Adrenal gland (tissue), 12 donors: ENCODE measurements around the gene WDR47. TPM values are rescaled to one million over a fixed set of nuclear protein-coding genes. Genes with fewer than 3 reads are reported as not detected.
A peak's percentile ranks its signal among the peaks of the same experiment; 100 is the strongest.

Experiments
- DNase-seq, 7 donors: peaks; one replicate each; pipeline ENCODE4 v3.0.0-alpha.2; 2019 to 2020
- H3K27ac ChIP-seq, 5 donors: fragments of 200-600 bp; sonication (generic) in 4 of 5; 1 replicate in 3 of 5; 2 replicates in 2 of 5; pipeline versions ENCODE4 v1.5.1 to v1.8.0; 2016 to 2020; ENCODE audit warnings: mild to moderate bottlenecking in 1 of 5
- H3K27me3 ChIP-seq: fragments of 200-600 bp; 2 replicates; pipeline ENCODE4 v1.8.0; 2021
- H3K36me3 ChIP-seq, 2 donors: fragments of 200-600 bp; replicated peaks in 1 of 2; 1 replicate in 1 of 2; 2 replicates in 1 of 2; pipeline versions ENCODE4 v1.5.1 to v1.8.0; 2018 to 2022
- H3K4me1 ChIP-seq, 2 donors: fragments of 200-600 bp; replicated peaks in 1 of 2; 1 replicate in 1 of 2; 2 replicates in 1 of 2; pipeline versions ENCODE4 v1.5.1 to v1.8.0; 2018 to 2021
- H3K4me3 ChIP-seq, 4 donors: fragments of 200-600 bp; sonication (generic) in 3 of 4; one replicate each; pipeline ENCODE4 v1.5.1; 2016 to 2018
- H3K9me3 ChIP-seq, 3 donors: fragments of 200-600 bp; sonication (generic) in 1 of 3; replicated peaks in 1 of 3; 1 replicate in 2 of 3; 2 replicates in 1 of 3; pipeline versions ENCODE4 v1.5.1 to v1.8.0; 2016 to 2021
- POLR2A ChIP-seq, 2 donors: fragments of 450-650 bp; IDR thresholded peaks; one replicate each; pipeline ENCODE4 v1.6.1; 2017; ENCODE audit warnings: antibody characterized with exemption in 2 of 2, mild to moderate bottlenecking in 2 of 2, moderate library complexity in 1 of 2
- WGBS, 4 donors: extraction: QIAGEN DNeasy Blood & Tissue Kit in 2 of 4; methylation state at CpG; one replicate each; pipeline versions ENCODE4 v1.1.5 to v1.1.7; 2013 to 2017; 5-methylcytosine and 5-hydroxymethylcytosine counted together
- intact Hi-C, 2 donors: fragments of 100-400 bp; cut with DNase I; formaldehyde crosslinking; loops; one replicate each; pipeline versions ENCODE4 v1.14.1 to v1.15.0; 2022 to 2023
- polyA plus RNA-seq, 3 donors: library from polyadenylated mRNA; stranded (reverse); fragments of 200-250 nt in 2 of 3; fragments of 350-450 nt in 1 of 3; fragmentation: Illumina TruSeq in 1 of 3; extraction: RNeasy Lipid Tissue Mini Kit (QIAGEN cat#74804) in 1 of 3; gene quantifications; one replicate each; pipeline ENCODE4 v1.2.3, GENCODE V29; 2013 to 2014
- total RNA-seq, 9 donors: library from RNA; depleted of rRNA in 4 of 9; stranded (reverse); fragments of >200 nt in 4 of 9; fragments of 120-200 nt in 1 of 9; fragmentation: NEBNext Ultra II Directional in 1 of 9; extraction: Animal tissue kit (Norgen Biotek cat#: 25700) in 1 of 9; gene quantifications; one replicate each; pipeline versions ENCODE4 v1.1.0 to v1.2.4, GENCODE V29; 2013 to 2023
- TF ChIP-seq, protein P1 (sequence below), 6 experiments: fragments of 450-650 bp in 4 of 6; fragments of 200-600 bp in 2 of 6; sonication (generic) in 1 of 6; IDR thresholded peaks; 1 replicate in 5 of 6; 2 replicates in 1 of 6; pipeline versions ENCODE4 v1.5.1 to v1.8.0; 2016 to 2021; ENCODE audit warnings: antibody characterized with exemption in 6 of 6, mild to moderate bottlenecking in 2 of 6, moderate library complexity in 1 of 6
- donor health status: healthy with polysubstance abuse.
- donor health status: Bipolar disorder and iron deficiency.
- donor health status: DM: yes; HTN: yes; CAD: no.
- donor health status: DM: no; HTN: no; CAD: no.
- donor health status: DM: no; HTN: no; CAD: no.
- donor health status: DM: yes; HTN: yes; CAD: no.

Gene WDR47
- total and polyA plus RNA-seq, 12 donors: 2.4 to 16.0 (median 10.9) TPM

DNA sequence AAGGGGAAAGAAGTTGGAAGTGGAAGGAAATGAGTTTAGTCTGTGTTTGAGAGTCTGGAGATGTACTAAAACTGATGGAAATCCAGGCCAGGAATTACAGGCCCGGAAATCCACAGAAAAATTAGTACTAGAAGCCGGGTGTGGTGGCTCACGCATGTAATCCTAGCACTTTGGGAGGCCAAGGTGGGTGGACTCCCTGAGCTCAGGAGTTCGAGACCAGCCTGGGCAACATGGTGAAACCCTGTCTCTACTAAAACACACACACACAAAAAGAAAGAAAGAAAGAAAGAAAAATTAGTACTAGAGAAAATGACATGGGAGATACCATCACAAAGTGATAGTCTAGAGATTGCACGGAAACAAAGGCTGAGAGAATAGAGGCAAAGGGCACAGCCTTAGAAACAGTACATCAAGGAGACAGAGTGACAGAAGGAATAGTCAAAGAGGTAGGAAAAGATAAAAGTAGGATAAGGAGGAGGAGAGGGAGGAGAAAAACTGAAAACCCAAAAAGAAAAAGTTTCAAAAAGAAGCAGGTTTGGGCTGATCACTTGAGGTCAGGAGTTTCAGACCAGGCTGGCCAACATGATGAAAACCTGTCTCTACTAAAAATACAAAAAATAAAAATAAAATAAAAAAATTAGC is 38.7 kb upstream of the WDR47 start:
- TF ChIP-seq, protein P1, sequence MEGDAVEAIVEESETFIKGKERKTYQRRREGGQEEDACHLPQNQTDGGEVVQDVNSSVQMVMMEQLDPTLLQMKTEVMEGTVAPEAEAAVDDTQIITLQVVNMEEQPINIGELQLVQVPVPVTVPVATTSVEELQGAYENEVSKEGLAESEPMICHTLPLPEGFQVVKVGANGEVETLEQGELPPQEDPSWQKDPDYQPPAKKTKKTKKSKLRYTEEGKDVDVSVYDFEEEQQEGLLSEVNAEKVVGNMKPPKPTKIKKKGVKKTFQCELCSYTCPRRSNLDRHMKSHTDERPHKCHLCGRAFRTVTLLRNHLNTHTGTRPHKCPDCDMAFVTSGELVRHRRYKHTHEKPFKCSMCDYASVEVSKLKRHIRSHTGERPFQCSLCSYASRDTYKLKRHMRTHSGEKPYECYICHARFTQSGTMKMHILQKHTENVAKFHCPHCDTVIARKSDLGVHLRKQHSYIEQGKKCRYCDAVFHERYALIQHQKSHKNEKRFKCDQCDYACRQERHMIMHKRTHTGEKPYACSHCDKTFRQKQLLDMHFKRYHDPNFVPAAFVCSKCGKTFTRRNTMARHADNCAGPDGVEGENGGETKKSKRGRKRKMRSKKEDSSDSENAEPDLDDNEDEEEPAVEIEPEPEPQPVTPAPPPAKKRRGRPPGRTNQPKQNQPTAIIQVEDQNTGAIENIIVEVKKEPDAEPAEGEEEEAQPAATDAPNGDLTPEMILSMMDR (IDR thresholded peaks at IDR 0.05): no peak
- TF ChIP-seq POLR2A (IDR thresholded peaks at IDR 0.05): no peak
- Histone ChIP-seq H3K4me1 (peaks cover 0 to 5% of the 10 kb centered on the region in 2 donors), H3K4me3 (no peak overlapping the region), H3K27me3 (no peaks in the 10 kb centered on the region), H3K27ac (peak overlapping the region in 2 of 5 donors; percentile 55 to 56), H3K36me3 (no peaks in the 10 kb centered on the region), H3K9me3 (no peaks in the 10 kb centered on the region)
- DNase-seq: no peak
- intact Hi-C loops: no loop called here
- WGBS, 4 donors: 75 to 79% (median 77%) methylated on average over 5 of the region's 5 CpGs

DNA sequence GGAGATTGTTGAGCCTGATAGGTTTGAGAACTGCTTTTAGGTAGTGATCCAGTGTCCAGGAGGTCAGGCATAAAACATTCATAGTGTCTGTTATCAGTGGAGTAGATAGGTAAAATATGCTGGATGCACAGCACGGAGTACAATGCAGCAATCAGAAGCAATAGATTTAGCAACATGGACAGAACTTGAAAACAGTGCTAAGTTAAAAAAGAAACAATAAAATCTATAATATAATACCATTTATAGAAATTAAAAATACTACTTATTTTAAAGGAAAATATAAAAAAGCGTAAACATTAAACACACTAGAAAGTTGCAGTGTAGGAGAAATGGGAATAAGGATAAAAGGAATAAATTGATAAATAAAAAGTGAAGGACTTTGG is 37.3 kb upstream of the WDR47 start:
- intact Hi-C loops: no loop called here
- Histone ChIP-seq H3K4me1 (peaks cover 10 to 11% of the 10 kb centered on the region in 2 donors), H3K27ac (no peak overlapping the region), H3K36me3 (no peaks in the 10 kb centered on the region), H3K27me3 (no peaks in the 10 kb centered on the region), H3K9me3 (no peaks in the 10 kb centered on the region), H3K4me3 (no peak overlapping the region)
- TF ChIP-seq, protein P1 (IDR thresholded peaks at IDR 0.05): no peak
- TF ChIP-seq POLR2A (IDR thresholded peaks at IDR 0.05): no peak
- DNase-seq: no peak
- 84 to 94% (median 93%) methylated on average over 2 of the region's 2 CpGs for WGBS, 4 donors

DNA sequence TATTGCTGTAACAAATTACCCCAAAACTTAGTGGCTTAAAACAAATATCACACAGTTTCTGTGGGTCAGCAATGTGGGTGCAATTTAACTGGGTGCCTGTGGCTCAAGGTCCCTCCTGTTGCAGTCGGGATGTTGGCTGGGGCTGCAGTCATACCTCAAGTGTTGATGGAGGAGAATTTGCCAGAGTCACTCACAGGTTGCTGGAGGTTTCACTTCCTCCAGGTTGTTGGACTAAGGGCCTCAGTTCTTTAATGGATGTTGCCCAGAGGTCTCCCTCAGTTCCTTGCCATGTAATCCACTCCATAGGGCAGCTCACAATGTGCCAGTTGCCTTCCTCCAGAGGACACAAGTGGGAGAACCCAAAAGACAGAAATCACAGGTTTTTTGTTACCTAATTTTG is 36.4 kb upstream of the WDR47 start:
- H3K27me3 ChIP-seq: no peaks in the 10 kb centered on the region
- 61 to 81% (median 65%) methylated on average over 1 of the region's 1 CpG for WGBS, 4 donors
- no peak overlapping the region for H3K27ac ChIP-seq
- no peak overlapping the region for H3K4me3 ChIP-seq
- no peak for DNase-seq
- H3K9me3 ChIP-seq: no peaks in the 10 kb centered on the region
- peaks cover 10 to 11% of the 10 kb centered on the region in 2 donors for H3K4me1 ChIP-seq
- H3K36me3 ChIP-seq: no peaks in the 10 kb centered on the region
- TF ChIP-seq, protein P1 (IDR thresholded peaks at IDR 0.05): no peak
- TF ChIP-seq POLR2A (IDR thresholded peaks at IDR 0.05): no peak
- intact Hi-C loops: no loop called here

DNA sequence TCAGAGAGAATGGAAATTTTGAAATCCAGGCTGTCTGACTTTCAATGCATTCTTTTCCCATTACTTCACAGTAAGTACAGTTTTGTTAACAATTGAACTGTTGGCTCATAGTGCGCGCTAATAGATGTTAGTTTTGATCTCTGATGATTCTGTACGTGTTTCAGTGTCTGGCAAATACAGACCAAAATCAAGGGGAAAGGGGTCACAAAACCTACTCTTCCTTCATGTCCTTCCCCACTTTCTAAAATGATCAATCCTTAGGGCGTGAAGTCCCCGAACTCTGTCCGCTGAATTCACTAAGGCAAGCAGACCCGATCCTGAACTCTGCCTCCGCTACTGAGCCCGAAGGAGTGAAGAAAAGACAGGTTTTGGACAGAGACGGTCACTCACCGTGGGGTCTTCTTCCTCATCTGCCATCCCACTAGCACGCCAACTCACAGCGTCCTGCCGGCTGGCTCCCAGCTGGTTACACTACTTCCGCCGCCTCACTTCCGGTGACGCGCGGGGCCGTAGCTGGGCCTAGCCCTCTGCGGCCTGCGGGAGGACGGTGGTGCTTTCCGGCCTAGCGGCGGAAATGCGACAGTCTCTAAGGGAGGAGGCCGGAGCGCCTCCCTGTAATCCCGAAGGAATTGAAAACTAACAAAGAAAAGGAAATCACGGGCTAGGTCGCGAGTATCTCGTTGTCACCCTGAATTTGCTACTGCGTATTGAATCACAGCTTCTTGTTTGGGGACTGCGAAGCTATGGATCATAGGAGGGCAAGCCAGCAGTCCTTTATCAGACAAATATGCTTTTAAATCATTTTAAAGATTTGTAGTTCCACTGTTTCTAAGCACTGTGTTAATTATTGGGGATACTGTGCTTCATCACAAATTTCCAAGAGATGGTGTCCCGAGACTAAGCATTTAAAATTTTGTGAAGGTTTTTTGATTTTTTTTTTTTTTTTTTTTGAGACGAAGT is 33.9 kb upstream of the WDR47 start, which contains the start of gene TAF13:
Gene TAF13, minus strand, starts transcription at position 473 of the 960 bp plus-strand sequence. Its CDS starts 56 bp downstream, at position 417.
- TF ChIP-seq, protein P1 (IDR thresholded peaks at IDR 0.05): peak in 5 of 6 experiments; percentile 27 to 68 (median 47)
- peak; percentile 89 to 95 for TF ChIP-seq POLR2A (IDR thresholded peaks at IDR 0.05)
- DNase-seq: peak; percentile 94 to 97 (median 95)
- H3K27me3 ChIP-seq: no peaks in the 10 kb centered on the region
- WGBS, 4 donors: 4 to 5% (median 5%) methylated on average over 34 to 39 of the region's 39 CpGs
- no peaks in the 10 kb centered on the region for H3K9me3 ChIP-seq
- H3K27ac ChIP-seq: peak within 1 kb of the TSS; percentile 55 to 96 (median 87)
- peaks cover 0 to 3% of the 10 kb centered on the region in 2 donors for H3K36me3 ChIP-seq
- H3K4me3 ChIP-seq: peak within 1 kb of the TSS in 3 of 4 donors; percentile 30 to 64 (median 58)
- peaks cover 10 to 11% of the 10 kb centered on the region in 2 donors for H3K4me1 ChIP-seq
- intact Hi-C loops: no loop called here
